GM19193 (cell line): ENCODE measurements around the gene ACOT8.
A peak's percentile ranks its signal among the peaks of the same experiment; 100 is the strongest.

Experiments
- POLR2A ChIP-seq: IDR thresholded peaks from 4 replicates; pipeline ENCODE4 v1.6.1; 2011; ENCODE audit not compliant: insufficient read depth, insufficient read length; ENCODE audit errors: extremely low read depth

ACOT8 gene

DNA sequence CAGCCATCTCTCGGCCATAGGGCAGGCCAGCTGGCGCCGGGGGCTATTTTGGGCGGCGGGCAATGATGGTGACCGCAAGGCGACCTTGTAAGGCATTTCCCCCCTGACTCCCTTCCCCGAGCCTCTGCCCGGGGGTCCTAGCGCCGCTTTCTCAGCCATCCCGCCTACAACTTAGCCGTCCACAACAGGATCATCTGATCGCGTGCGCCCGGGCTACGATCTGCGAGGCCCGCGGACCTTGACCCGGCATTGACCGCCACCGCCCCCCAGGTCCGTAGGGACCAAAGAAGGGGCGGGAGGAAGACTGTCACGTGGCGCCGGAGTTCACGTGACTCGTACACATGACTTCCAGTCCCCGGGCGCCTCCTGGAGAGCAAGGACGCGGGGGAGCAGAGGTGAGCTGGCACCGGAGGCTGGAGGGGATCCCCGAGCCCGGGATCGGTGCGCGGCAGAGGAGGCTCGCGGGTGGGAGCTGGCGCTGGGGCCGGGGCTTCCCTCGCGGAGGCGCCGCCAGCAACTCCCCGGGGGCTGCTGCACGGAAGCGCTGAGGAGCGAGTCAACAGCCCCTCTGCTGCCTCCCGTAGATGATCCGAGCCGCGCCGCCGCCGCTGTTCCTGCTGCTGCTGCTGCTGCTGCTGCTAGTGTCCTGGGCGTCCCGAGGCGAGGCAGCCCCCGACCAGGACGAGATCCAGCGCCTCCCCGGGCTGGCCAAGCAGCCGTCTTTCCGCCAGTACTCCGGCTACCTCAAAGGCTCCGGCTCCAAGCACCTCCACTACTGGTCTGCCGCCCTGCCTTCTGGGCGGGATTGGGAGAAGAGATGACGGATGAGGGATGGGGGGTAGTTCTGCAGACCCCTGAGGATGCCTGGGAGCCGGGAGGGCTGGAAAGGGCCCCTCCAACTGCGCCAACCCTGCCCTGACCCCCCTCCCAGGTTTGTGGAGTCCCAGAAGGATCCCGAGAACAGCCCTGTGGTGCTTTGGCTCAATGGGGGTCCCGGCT is 34.1 kb upstream of the ACOT8 start, which contains the start of the genes CTSA and NEURL2:
Gene CTSA, plus strand, starts transcription at position 351 of the 999 bp plus-strand sequence. Its CDS starts 234 bp downstream, at position 585.
Gene NEURL2, minus strand, starts transcription at position 224 of the 999 bp plus-strand sequence. Its CDS starts 217 bp downstream, at position 7.
- peak; percentile 79 for TF ChIP-seq POLR2A

DNA sequence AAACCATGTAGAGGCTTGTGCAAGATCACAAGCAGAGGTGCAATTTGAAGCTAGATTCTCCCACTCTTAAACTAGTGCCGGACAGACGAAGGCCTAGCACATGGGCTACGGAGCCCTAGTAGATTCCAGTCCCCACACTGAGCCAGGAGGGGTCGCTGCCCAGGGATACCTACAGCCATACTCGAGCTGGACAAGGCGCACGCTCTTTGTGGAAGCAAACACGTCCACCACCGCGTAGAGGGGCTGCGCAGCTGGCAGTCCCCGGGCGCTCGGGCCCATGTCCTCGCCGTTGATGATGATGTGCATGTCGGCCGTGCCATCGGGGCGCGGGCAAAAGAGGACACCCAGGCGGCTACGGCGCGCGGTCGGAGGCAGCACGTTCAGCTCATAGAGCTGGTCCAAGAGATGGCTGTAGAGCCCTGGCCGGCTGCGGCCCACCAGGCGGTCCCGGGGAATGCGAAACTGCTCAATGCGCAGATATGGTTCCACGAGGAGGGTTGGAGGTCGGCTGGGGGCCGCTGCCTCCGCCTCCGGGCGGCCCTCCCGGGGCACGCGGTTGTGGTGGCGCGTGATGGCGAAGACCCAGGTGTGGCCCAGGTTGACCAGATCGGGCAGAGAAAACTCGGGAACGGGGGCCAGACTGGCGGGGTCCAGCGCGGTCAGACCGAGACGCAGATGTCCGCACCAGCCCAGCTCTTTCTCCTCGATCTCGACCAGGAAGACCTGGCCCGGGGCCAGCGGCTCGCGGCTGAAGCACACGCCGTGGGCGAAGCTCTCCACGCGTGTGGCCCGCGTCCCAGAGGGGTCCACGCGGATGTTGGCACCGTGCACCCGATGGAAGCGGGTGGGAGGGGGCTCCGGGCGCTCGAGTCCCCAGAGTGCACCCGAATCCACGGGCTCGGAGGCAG is 33.1 kb upstream of the ACOT8 start:
- no peak for TF ChIP-seq POLR2A

DNA sequence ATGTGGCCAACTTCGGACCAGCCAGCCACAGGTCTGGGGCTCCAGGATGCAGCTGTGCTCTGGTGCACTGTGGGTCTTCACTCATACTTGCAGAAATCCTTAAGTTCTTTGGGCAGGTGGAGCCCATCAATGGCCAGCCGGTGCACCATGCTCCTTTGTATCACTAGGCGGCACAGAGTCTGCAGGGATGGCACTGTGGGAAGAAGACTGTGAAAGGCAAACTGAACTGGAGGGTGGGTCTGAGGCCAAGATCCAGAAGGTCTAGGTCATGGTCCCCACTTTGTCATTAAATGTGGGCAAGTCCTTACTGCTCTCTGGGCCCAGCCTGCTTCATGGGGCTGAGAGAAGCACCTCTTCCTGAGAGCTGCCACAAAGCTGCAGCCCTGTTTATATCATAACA is 31.5 kb upstream of the ACOT8 start:
- no peak for TF ChIP-seq POLR2A

DNA sequence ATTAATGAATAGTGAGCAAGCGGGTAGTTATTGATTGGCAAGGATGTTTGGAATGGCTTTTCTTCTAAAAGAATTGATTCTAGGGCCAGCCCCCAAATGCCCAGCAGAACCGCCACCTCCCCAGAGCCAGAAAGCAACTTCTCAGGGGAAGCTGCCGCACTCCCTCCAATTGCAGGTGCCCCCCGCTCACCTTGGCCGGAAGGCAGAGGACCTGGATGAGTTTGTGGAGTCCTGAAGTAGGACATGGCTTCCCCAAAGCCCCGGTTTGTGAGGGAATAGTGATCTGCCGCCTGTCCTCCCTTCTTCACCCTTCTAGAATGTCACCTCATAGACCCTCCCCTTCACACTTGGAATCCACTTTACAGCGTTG is 30.1 kb upstream of the ACOT8 start, which contains the start of gene SPATA25:
Gene SPATA25, minus strand, starts transcription at position 277 of the 370 bp plus-strand sequence. Its CDS starts 32 bp downstream, at position 245.
- TF ChIP-seq POLR2A, result no peak

DNA sequence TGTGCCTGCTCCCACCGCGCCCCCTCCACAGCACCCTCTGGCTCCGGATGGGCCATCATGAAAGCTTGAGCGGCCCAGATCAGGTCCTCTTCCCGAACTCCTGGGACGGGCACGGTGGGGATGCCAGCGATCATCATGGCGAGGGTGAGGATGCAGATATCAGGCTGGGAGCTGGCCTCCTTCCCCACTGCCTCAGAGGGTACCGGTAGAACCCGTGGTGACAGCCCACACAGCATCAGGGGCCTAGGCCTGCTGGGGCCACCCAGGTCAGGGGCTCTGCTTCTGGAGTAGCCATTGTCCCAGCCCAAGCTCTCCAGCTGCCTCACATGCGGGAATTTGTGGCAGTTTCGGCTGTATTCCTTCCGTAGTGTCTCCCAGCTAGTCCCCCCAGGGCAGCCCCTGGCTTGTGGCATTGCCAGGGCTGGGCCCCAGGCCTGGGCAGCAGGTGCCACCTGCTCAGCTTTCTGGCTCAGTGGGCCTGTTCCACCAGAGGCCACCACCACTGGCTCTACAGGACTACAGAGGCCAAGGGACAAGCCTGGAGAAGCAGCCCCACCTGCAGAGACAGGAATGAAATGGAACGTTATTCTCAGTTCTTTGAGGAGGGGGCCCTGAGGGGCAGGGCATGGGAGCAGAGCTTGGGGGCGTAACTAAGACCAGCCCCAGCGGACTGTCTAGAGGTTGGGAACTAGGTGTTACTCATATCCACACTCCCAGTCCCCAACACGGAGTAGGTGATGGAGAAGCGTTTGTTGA is 29.6 kb upstream of the ACOT8 start:
- no peak for TF ChIP-seq POLR2A

DNA sequence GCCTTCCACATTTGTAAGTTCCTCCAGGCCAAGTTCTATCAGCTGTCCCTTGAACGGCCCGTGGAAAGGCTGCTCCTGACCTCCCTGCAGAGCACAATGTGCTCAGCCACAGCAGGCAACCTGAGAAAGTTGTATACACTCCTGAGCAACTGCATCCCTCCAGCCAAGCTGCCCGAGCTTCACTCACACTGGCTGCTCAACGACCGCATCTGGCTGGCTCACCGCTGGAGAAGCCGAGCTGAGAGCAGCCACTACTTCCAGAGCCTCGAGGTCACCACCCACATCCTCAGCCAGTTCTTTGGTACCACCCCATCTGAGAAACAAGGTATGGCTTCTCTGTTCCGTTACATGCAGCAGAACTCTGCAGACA is 25.9 kb upstream of the ACOT8 start:
- no peak for TF ChIP-seq POLR2A

DNA sequence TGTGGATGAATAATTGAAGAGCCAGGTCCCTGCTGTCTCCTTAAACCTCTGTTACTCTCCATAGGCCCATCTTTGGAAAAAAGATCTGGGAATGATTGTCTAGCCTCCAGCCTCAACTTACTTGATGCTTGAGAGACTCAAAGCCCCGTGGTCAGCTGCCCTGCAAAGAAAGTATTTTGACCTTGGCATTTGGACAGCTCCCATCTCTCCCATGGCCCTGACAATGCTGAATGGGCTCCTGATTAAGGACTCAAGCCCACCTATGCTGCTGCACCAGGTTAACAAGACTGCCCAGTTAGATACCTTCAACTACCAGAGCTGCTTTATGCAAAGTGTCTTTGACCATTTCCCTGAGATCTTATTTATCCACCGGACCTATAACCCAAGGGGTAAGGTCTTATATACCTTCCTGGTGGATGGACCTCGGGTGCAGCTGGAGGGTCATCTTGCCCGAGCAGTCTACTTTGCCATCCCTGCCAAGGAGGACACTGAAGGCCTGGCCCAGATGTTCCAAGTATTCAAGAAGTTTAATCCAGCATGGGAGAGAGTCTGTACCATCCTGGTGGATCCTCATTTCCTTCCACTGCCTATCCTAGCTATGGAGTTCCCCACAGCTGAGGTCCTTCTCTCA is 25.4 kb upstream of the ACOT8 start:
- TF ChIP-seq POLR2A, result no peak

DNA sequence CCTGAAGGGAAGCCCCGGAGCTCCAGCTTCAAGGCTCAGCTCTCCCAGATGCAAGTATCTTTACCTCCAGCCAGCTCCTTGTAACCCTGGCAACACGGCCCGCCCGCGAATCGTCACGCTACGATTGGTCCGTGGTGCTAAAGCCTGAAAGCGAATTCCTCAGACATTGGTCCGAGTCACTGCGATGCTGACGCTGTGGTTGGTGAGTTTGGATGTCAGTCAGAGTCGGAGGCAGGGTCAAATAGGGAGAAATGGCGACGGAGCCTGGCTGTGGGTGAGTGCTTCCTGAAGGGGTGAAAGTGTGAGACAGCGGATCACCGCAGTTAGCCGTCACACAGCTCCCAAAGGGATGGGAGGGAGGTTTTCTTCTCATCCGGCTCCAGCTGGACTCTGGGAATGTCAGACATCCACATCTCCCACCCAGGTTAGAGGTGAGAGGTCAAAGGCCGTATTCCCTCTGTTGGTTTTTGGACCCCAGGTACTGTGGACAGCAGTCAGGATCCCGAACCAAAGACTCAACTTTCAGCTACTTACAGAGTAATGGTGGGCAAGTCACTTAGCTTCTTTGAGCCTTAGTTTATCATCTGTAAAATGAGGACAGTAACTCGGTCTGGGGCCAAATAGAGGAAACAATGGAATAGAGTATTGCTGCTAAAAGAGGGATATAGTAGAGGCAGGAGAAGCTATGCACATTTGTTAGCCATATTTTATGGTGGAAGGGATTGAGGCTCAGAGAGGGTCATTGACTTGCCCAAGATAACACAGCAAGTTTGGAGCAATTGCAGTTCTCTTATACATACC is 24.0 kb upstream of the ACOT8 start, which contains the start of gene ZSWIM1:
Gene ZSWIM1, plus strand, starts transcription at position 240 of the 801 bp plus-strand sequence. CDS start 1,366 bp downstream, outside the sequence.
- TF ChIP-seq POLR2A, result peak; percentile 92

DNA sequence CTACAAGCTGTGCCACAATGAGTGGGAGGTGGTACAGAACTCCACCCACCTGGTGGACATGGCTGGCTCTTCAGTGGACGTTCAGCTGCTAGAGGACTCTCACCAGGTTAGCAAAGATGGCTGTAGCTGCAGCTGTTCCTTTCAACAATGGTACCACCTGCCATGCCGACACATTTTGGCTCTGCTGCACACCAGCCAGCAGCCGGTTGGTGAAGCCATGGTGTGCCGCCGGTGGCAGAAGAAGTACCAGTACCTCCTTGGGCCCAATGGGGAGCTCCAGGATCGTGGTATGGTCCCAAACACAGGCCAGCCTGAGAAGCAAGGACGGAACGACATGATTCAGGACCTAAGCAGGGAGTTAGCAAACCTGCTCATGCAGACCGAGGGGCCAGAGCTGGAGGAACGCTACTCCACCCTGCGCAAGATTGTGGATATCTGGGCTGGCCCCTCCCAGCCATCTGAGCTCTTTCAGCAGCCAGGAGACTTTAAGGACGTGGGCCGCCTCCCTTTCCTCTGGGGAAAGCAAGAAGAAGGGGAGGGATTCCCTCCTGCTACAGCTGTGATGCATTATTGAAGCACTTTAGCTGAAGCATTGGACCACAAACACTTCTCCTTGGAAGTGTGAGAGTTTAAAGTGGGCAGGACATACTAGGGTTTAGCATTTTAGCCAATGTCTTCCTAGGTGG is 21.0 kb upstream of the ACOT8 start:
- no peak for TF ChIP-seq POLR2A

DNA sequence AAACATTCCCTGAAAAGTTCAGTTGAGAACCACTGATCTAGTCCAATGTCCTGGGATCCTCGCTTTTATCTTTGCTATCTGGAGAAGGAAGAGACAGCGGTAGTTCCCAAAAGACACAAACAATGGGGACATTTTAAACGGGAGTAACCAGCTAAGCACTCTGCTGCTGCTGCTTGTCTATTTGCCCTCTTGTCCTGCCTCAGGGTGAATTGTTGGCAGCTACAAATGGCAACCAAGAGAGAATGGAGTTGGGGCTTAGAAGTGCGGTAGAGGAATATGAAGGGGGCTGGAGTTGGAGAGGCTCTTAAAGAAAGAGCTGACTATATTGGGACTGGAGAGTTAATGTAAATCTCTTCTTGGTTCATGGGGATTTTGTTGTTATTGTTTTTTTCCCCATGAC is 17.4 kb upstream of the ACOT8 start:
- TF ChIP-seq POLR2A, result no peak

DNA sequence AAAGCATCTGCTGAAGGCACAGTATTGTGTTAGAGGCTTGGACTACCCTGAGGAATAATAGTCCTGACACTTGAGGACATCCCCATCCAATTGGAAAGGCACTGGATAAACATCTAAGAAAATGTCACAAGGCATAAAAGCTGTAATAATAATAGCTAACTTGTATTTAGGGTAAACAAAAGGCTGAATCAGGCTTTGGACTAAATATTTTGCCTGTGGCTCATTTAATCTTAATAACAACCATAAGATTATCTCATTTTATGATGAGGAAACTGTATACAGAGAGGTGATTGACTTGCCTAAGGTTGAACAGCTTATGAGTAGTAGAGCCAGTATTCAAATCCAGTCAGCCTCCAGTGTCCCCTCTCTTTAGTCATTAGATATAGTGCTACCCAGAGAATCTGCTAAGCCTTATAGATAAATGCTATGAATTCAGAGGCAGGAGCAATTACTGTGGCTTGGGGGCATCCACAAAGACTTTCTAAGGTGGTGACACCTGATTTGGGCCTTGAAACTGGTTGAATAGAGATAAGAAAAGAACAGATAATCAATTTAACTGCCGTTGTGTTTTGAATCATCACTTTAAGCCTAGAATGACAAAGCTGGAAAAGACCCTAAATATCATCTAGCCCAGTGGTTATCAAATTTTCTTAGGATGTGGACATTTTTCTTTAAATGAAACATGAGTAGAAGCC is 16.4 kb upstream of the ACOT8 start:
- TF ChIP-seq POLR2A, result no peak

DNA sequence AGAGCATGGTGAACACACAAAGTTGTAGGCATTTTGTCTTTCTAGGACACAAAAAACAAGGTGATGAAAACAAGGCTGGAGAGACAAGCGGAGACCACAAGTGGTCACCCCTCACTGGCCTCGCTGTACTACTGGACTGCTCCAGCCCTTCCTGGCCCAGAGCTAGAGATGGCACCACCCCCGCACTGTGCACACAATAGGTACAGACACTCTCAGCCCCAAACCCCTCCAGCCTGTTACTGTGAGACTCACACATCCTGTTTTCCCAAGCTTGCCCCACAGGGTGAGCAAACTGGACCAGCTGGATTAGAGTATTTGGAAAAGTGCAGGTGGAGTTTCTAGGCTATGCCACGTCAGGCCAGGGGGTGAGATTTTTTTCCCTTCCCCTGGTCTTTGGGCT is 15.4 kb upstream of the ACOT8 start:
- no peak for TF ChIP-seq POLR2A
